ENCODE measurements around the gene CAPN13.

The CAPN13 gene

DNA sequence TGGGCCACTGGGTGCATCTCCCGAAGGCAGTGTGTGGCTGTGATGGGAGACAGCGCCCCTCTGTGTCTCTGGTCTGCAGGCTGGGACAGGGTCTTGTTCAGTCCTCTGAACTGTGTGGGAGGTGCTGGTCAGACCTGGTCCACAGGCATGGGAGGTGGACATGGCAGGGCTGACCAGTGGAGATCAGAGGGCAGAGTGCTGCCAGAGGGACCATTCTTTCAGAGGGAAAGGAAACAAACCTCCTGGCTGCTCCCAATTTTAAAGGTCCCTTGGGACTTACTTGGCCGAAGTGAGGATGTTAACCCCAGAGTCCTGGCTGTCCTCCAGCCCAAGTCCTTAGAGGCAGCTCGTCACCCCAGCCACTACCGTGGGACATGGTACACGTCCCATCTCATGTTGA, 4.0 kb downstream of the CAPN13 start:
- TF ChIP-seq, protein P1, sequence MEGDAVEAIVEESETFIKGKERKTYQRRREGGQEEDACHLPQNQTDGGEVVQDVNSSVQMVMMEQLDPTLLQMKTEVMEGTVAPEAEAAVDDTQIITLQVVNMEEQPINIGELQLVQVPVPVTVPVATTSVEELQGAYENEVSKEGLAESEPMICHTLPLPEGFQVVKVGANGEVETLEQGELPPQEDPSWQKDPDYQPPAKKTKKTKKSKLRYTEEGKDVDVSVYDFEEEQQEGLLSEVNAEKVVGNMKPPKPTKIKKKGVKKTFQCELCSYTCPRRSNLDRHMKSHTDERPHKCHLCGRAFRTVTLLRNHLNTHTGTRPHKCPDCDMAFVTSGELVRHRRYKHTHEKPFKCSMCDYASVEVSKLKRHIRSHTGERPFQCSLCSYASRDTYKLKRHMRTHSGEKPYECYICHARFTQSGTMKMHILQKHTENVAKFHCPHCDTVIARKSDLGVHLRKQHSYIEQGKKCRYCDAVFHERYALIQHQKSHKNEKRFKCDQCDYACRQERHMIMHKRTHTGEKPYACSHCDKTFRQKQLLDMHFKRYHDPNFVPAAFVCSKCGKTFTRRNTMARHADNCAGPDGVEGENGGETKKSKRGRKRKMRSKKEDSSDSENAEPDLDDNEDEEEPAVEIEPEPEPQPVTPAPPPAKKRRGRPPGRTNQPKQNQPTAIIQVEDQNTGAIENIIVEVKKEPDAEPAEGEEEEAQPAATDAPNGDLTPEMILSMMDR (IDR thresholded peaks at IDR 0.05; ENCODE audit: borderline replicate concordance, extremely low read depth, low read length, poor library complexity, severe bottlenecking), result no peak
- no peak for TF ChIP-seq EZH2 (IDR thresholded peaks at IDR 0.05; ENCODE audit: borderline replicate concordance, low read depth, low read length, severe bottlenecking)
- Histone ChIP-seq H3K4me1 (ENCODE audit: insufficient read depth, low read length) (peaks cover 4% of the 10 kb centered on the region; the same call in 1 of the 2 replicates), H3K9me3 (ENCODE audit: insufficient read depth, low read length, severe bottlenecking) (no peaks in the 10 kb centered on the region), H3K27me3 (ENCODE audit: insufficient read depth, low read length, poor library complexity) (no peaks in the 10 kb centered on the region), H3K4me2 (ENCODE audit: insufficient read depth, low read length) (no peak overlapping the region), H3K36me3 (ENCODE audit: insufficient read depth, low read length) (no peaks in the 10 kb centered on the region), H3K79me2 (ENCODE audit: insufficient read depth, low read length) (no peaks in the 10 kb centered on the region), H2AFZ (ENCODE audit: low read depth, low read length) (no peak overlapping the region), H3K27ac (ENCODE audit: low read length) (no peak overlapping the region), H3K9ac (ENCODE audit: low read depth, low read length) (no peak overlapping the region), H3K4me3 (ENCODE audit: low read depth in 1 of 2, low read length in 2 of 2) (no peak overlapping the region), H4K20me1 (ENCODE audit: insufficient read depth, low read length) (no peaks in the 10 kb centered on the region)
- DNase-seq (no peak), ATAC-seq (ENCODE audit: insufficient read depth, low read depth) (no peak)

DNA sequence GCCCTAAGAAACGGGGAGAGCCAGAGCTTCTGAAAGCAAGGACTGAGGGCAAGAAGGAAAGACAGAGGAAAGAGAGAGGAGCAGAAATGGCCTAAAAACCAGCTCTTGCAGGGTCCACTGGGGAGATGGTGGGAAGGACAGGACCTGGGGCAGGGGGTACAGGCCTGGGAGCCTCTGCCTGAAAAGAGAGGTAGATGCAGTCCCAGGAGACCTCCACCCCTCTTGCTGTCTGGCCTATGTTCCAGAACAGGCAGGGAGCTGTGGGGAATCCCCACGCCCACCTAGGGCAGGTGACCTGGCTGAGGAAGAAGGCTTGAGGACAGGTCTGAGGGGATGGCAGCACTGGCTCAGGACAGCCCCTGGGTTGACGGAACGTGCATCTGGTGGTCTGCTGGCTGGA, 4.6 kb downstream of the CAPN13 start:
- H3K27ac ChIP-seq (ENCODE audit: low read length), result no peak overlapping the region

DNA sequence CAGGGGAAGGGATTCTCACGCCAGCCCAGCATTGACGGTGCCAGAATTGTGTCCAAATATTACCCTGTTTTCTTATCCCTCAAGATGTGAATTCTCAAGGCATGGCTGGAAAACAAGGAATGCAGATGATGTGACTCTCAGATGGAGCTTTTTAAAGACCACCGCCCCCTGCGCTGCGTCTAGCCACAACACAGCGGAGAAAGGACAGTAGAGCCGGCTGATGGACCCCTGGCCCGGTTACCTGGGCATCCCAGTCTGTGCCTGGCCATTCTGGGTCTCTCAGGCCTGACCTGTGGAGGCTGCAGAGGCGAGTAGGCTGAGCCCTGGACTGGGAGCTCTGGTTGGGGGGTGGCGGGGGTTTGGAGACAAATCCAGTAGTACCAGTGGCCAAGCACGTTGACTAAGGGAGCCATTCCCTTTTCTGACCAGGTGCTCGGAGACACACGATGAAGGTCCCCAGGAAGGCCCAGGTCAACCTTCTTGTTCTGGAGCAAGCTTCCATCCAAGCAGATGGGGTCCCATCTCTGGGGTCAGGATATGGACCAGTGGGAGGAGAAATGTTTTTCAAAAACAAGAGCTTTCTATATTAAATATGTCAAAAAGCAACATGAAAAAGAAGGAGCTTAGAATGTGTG, 5.3 kb downstream of the CAPN13 start:
- Histone ChIP-seq H3K9me3 (ENCODE audit: insufficient read depth, low read length, severe bottlenecking) (no peaks in the 10 kb centered on the region), H2AFZ (ENCODE audit: low read depth, low read length) (no peak overlapping the region), H3K79me2 (ENCODE audit: insufficient read depth, low read length) (no peaks in the 10 kb centered on the region), H3K36me3 (ENCODE audit: insufficient read depth, low read length) (no peaks in the 10 kb centered on the region), H3K27ac (ENCODE audit: low read length) (no peak overlapping the region), H3K4me1 (ENCODE audit: insufficient read depth, low read length) (peaks cover 5% of the 10 kb centered on the region; the same call in 1 of the 2 replicates), H3K9ac (ENCODE audit: low read depth, low read length) (no peak overlapping the region), H3K4me3 (ENCODE audit: low read depth in 1 of 2, low read length in 2 of 2) (no peak overlapping the region), H3K4me2 (ENCODE audit: insufficient read depth, low read length) (no peak overlapping the region), H4K20me1 (ENCODE audit: insufficient read depth, low read length) (no peaks in the 10 kb centered on the region), H3K27me3 (ENCODE audit: insufficient read depth, low read length, poor library complexity) (no peaks in the 10 kb centered on the region)
- no peak for DNase-seq
- no peak for ATAC-seq (ENCODE audit: insufficient read depth, low read depth)
- no peak for TF ChIP-seq EZH2 (IDR thresholded peaks at IDR 0.05; ENCODE audit: borderline replicate concordance, low read depth, low read length, severe bottlenecking)
- TF ChIP-seq, protein P1 (IDR thresholded peaks at IDR 0.05; ENCODE audit: borderline replicate concordance, extremely low read depth, low read length, poor library complexity, severe bottlenecking), result no peak

More for the DNA sequence above, 4.6 kb downstream of the CAPN13 start:
- Histone ChIP-seq H3K4me1 (ENCODE audit: insufficient read depth, low read length) (peaks cover 5% of the 10 kb centered on the region; the same call in 1 of the 2 replicates), H4K20me1 (ENCODE audit: insufficient read depth, low read length) (no peaks in the 10 kb centered on the region), H3K4me3 (ENCODE audit: low read depth in 1 of 2, low read length in 2 of 2) (no peak overlapping the region), H3K9ac (ENCODE audit: low read depth, low read length) (no peak overlapping the region), H3K36me3 (ENCODE audit: insufficient read depth, low read length) (no peaks in the 10 kb centered on the region), H3K79me2 (ENCODE audit: insufficient read depth, low read length) (no peaks in the 10 kb centered on the region), H3K4me2 (ENCODE audit: insufficient read depth, low read length) (no peak overlapping the region), H3K27me3 (ENCODE audit: insufficient read depth, low read length, poor library complexity) (no peaks in the 10 kb centered on the region), H3K9me3 (ENCODE audit: insufficient read depth, low read length, severe bottlenecking) (no peaks in the 10 kb centered on the region), H2AFZ (ENCODE audit: low read depth, low read length) (no peak overlapping the region)
- DNase-seq, result no peak
- no peak for ATAC-seq (ENCODE audit: insufficient read depth, low read depth)
- TF ChIP-seq EZH2 (IDR thresholded peaks at IDR 0.05; ENCODE audit: borderline replicate concordance, low read depth, low read length, severe bottlenecking), result no peak
- TF ChIP-seq, protein P1 (IDR thresholded peaks at IDR 0.05; ENCODE audit: borderline replicate concordance, extremely low read depth, low read length, poor library complexity, severe bottlenecking), result no peak
